Embryonic facial prominence (tissue), 1 donor: ENCODE data around the gene OPRD1.

ENCODE experiments used
- DNase-seq: peaks from one replicate; pipeline ENCODE4 v3.0.0-alpha.2; 2016; ENCODE audit errors: extremely low spot score

The OPRD1 gene

GRCh38 chr1:28885472-28885877 lies 73.5 kb downstream of the OPRD1 start:
- no peak for DNase-seq

GRCh38 chr1:28885977-28886730 lies 74.2 kb downstream of the OPRD1 start:
- no peak for DNase-seq

GRCh38 chr1:28886731-28887418 lies 74.9 kb downstream of the OPRD1 start:
- DNase-seq = peak; percentile 39

- DNase-seq = no peak
Measured at GRCh38 chr1:28887419-28887834, 75.5 kb downstream of the OPRD1 start.

GRCh38 chr1:28887835-28888682 lies 76.1 kb downstream of the OPRD1 start:
- DNase-seq = no peak

GRCh38 chr1:28888915-28889314 lies 76.9 kb downstream of the OPRD1 start:
- DNase-seq = no peak

- DNase-seq = no peak
Measured at GRCh38 chr1:28889357-28889756, 77.4 kb downstream of the OPRD1 start.

- DNase-seq = no peak
Measured at GRCh38 chr1:28890435-28890834, 78.5 kb downstream of the OPRD1 start.

- DNase-seq = no peak
Measured at GRCh38 chr1:28890836-28891235, 78.9 kb downstream of the OPRD1 start.

GRCh38 chr1:28891256-28891655 lies 79.3 kb downstream of the OPRD1 start:
- no peak for DNase-seq

- DNase-seq = no peak
Measured at GRCh38 chr1:28893403-28894102, 81.6 kb downstream of the OPRD1 start.

GRCh38 chr1:28894785-28895184 lies 82.8 kb downstream of the OPRD1 start:
- DNase-seq = no peak

GRCh38 chr1:28895896-28896608 lies 84.1 kb downstream of the OPRD1 start:
- DNase-seq = no peak

GRCh38 chr1:28896609-28896986 lies 84.6 kb downstream of the OPRD1 start:
- DNase-seq = no peak

GRCh38 chr1:28897789-28898188 lies 85.8 kb downstream of the OPRD1 start:
- DNase-seq = no peak

- DNase-seq = no peak
Measured at GRCh38 chr1:28898405-28898881, 86.5 kb downstream of the OPRD1 start.

GRCh38 chr1:28899267-28899666 lies 87.3 kb downstream of the OPRD1 start:
- no peak for DNase-seq

- no peak for DNase-seq
Measured at GRCh38 chr1:28900562-28900961, 88.6 kb downstream of the OPRD1 start.

- no peak for DNase-seq
Measured at GRCh38 chr1:28902738-28903137, 90.8 kb downstream of the OPRD1 start.

GRCh38 chr1:28905921-28906666 lies 94.1 kb downstream of the OPRD1 start:
- no peak for DNase-seq
